AML-193 (cell line): ENCODE data around the gene DRD5.
"Not testable (repeated sequence)": the region's sequence is repeated elsewhere in the genome, so short reads cannot be mapped to it uniquely, and the experiment has no call there.

Experiments
- DNase-seq, 2 experiments: peaks; one replicate each; lab custom pipeline; 2025; lab: John Stamatoyannopoulos, UW

The DRD5 gene

GRCh38 chr4:9781343-9782135, at the start of gene DRD5:
TSS of gene DRD5 (plus strand) at chr4:9781634. CDS start at chr4:9782030, 396 bp downstream.
- no peak for DNase-seq

GRCh38 chr4:9732256-9732655, 49.2 kb upstream of the DRD5 start:
- DNase-seq = not testable (repeated sequence)

- DNase-seq = no peak
Observed at GRCh38 chr4:9735515-9735914, 45.9 kb upstream of the DRD5 start.

- not testable (repeated sequence) for DNase-seq
Observed at GRCh38 chr4:9737280-9737679, 44.2 kb upstream of the DRD5 start.

GRCh38 chr4:9743789-9744188, 37.6 kb upstream of the DRD5 start:
- DNase-seq = not testable (repeated sequence)

- DNase-seq = no peak
Observed at GRCh38 chr4:9745782-9746181, 35.7 kb upstream of the DRD5 start.

- DNase-seq = no peak
Observed at GRCh38 chr4:9758641-9759317, 22.7 kb upstream of the DRD5 start.

- peak; percentile 58 to 60 for DNase-seq
Observed at GRCh38 chr4:9762823-9763475, 18.5 kb upstream of the DRD5 start.

- no peak for DNase-seq
Observed at GRCh38 chr4:9764155-9764696, 17.2 kb upstream of the DRD5 start.

- no peak for DNase-seq
Observed at GRCh38 chr4:9765091-9765490, 16.3 kb upstream of the DRD5 start.

GRCh38 chr4:9769321-9769720, 12.1 kb upstream of the DRD5 start:
- DNase-seq = no peak

- DNase-seq = peak; percentile 26 to 29
Observed at GRCh38 chr4:9771034-9771433, 10.4 kb upstream of the DRD5 start.

GRCh38 chr4:9773471-9773870, 8.0 kb upstream of the DRD5 start:
- DNase-seq = no peak

GRCh38 chr4:9782136-9782436, 652 bp downstream of the DRD5 start:
- no peak for DNase-seq

GRCh38 chr4:9785891-9786290, 4.5 kb downstream of the DRD5 start:
- not testable (repeated sequence) for DNase-seq

GRCh38 chr4:9792381-9792780, 10.9 kb downstream of the DRD5 start:
- DNase-seq = no peak

GRCh38 chr4:9796641-9797040, 15.2 kb downstream of the DRD5 start:
- not testable (repeated sequence) for DNase-seq

- no peak for DNase-seq
Observed at GRCh38 chr4:9800848-9801247, 19.4 kb downstream of the DRD5 start.

GRCh38 chr4:9804918-9805317, 23.5 kb downstream of the DRD5 start:
- no peak for DNase-seq

GRCh38 chr4:9808077-9808476, 26.6 kb downstream of the DRD5 start:
- no peak for DNase-seq

- peak; percentile 30 to 40 for DNase-seq
Observed at GRCh38 chr4:9811806-9812205, 30.4 kb downstream of the DRD5 start.

GRCh38 chr4:9812501-9813340, 31.3 kb downstream of the DRD5 start:
- DNase-seq = peak; percentile 25 to 42
